IPS-18c (cell line): ENCODE measurements around the gene CDK2AP2.
"Not testable (repeated sequence)": the region's sequence is repeated elsewhere in the genome, so short reads cannot be mapped to it uniquely, and the experiment has no call there.

Experiments used
- H3K4me3 ChIP-seq: 2 replicates; pipeline ENCODE4 v1.7.0; 2013; ENCODE audit warnings: low read depth, mild to moderate bottlenecking, low read length, moderate library complexity; ENCODE audit not compliant: insufficient read depth
- H3K9me3 ChIP-seq: one replicate; pipeline ENCODE4 v1.6.1; 2013; ENCODE audit warnings: mild to moderate bottlenecking, low read length, moderate library complexity; ENCODE audit not compliant: control insufficient read depth, insufficient read depth

The CDK2AP2 gene

GRCh38 chr11:67530282-67530592 lies 22.3 kb upstream of the CDK2AP2 start:
- H3K9me3 ChIP-seq = peaks cover 10% of the 10 kb centered on the region
- no peak overlapping the region for H3K4me3 ChIP-seq

- no peak overlapping the region for H3K4me3 ChIP-seq
- H3K9me3 ChIP-seq = peaks cover 6% of the 10 kb centered on the region
Measured at GRCh38 chr11:67528376-67528775, 20.4 kb upstream of the CDK2AP2 start.

GRCh38 chr11:67525275-67525976 lies 17.5 kb upstream of the CDK2AP2 start:
- H3K4me3 ChIP-seq = no peak overlapping the region
- H3K9me3 ChIP-seq = peaks cover 4% of the 10 kb centered on the region

- H3K9me3 ChIP-seq = peaks cover 4% of the 10 kb centered on the region
Measured at GRCh38 chr11:67524480-67524808, 16.5 kb upstream of the CDK2AP2 start.

GRCh38 chr11:67523556-67524479 lies 15.9 kb upstream of the CDK2AP2 start:
- H3K9me3 ChIP-seq = peaks cover 4% of the 10 kb centered on the region
- no peak overlapping the region for H3K4me3 ChIP-seq

More at GRCh38 chr11:67524480-67524808, 16.5 kb upstream of the CDK2AP2 start:
- no peak overlapping the region for H3K4me3 ChIP-seq

- H3K4me3 ChIP-seq = no peak within 1 kb of the TSS
- H3K9me3 ChIP-seq = no peaks in the 10 kb centered on the region
Measured at GRCh38 chr11:67522844-67523555, 15.0 kb upstream of the CDK2AP2 start, which contains the start of gene CABP2. CABP2 (minus strand) TSS chr11:67523446; CDS start chr11:67523326, 120 bp downstream.

- no peak overlapping the region for H3K4me3 ChIP-seq
- no peaks in the 10 kb centered on the region for H3K9me3 ChIP-seq
Measured at GRCh38 chr11:67522338-67522737, 14.4 kb upstream of the CDK2AP2 start.

- no peak overlapping the region for H3K4me3 ChIP-seq
Measured at GRCh38 chr11:67521924-67522323, 14.0 kb upstream of the CDK2AP2 start.

GRCh38 chr11:67520856-67521824 lies 13.2 kb upstream of the CDK2AP2 start:
- Histone ChIP-seq H3K9me3 (no peaks in the 10 kb centered on the region), H3K4me3 (no peak overlapping the region)

More at GRCh38 chr11:67521924-67522323, 14.0 kb upstream of the CDK2AP2 start:
- no peaks in the 10 kb centered on the region for H3K9me3 ChIP-seq

GRCh38 chr11:67519726-67520125 lies 11.8 kb upstream of the CDK2AP2 start:
- H3K9me3 ChIP-seq = no peaks in the 10 kb centered on the region
- H3K4me3 ChIP-seq = no peak overlapping the region

GRCh38 chr11:67517784-67518552 lies 10.0 kb upstream of the CDK2AP2 start:
- Histone ChIP-seq H3K9me3 (no peaks in the 10 kb centered on the region), H3K4me3 (no peak overlapping the region)

GRCh38 chr11:67516806-67517205 lies 8.8 kb upstream of the CDK2AP2 start:
- Histone ChIP-seq H3K4me3 (no peak overlapping the region), H3K9me3 (no peaks in the 10 kb centered on the region)

GRCh38 chr11:67514116-67514515 lies 6.2 kb upstream of the CDK2AP2 start:
- Histone ChIP-seq H3K9me3 (no peaks in the 10 kb centered on the region), H3K4me3 (no peak overlapping the region)

GRCh38 chr11:67511558-67511957 lies 3.6 kb upstream of the CDK2AP2 start:
- H3K9me3 ChIP-seq, H3K4me3 ChIP-seq: not testable (repeated sequence)

- Histone ChIP-seq H3K4me3 (no peak overlapping the region), H3K9me3 (no peaks in the 10 kb centered on the region)
Measured at GRCh38 chr11:67510023-67510345, 2.0 kb upstream of the CDK2AP2 start.

GRCh38 chr11:67508486-67509121 lies 642 bp upstream of the CDK2AP2 start:
- peak overlapping the region; percentile 92 for H3K4me3 ChIP-seq
- H3K9me3 ChIP-seq = no peaks in the 10 kb centered on the region
